GM21515 (cell line): ENCODE results near the gene ARHGEF40.
A peak's percentile ranks its signal among the peaks of the same experiment; 100 is the strongest.

Experiments used
- ATAC-seq: cut with Tn5 transposase; IDR thresholded peaks from one replicate; pipeline ENCODE4 v1.9.1; 2021; ENCODE audit not compliant: unreplicated experiment

The ARHGEF40 gene

GRCh38 chr14:21096978-21097635 lies 27.0 kb downstream of the ARHGEF40 start:
- ATAC-seq = no peak

- no peak for ATAC-seq
Observed at GRCh38 chr14:21097636-21098075, 27.6 kb downstream of the ARHGEF40 start.

GRCh38 chr14:21098076-21098891 lies 28.2 kb downstream of the ARHGEF40 start, which contains the start of gene ZNF219:
Gene ZNF219, minus strand, starts transcription at chr14:21098655. Its CDS starts 5,064 bp downstream, at chr14:21093591.
- ATAC-seq = no peak

GRCh38 chr14:21098892-21099595 lies 28.9 kb downstream of the ARHGEF40 start:
- ATAC-seq = no peak

- ATAC-seq = no peak
Observed at GRCh38 chr14:21099596-21099985, 29.5 kb downstream of the ARHGEF40 start.

- ATAC-seq = no peak
Observed at GRCh38 chr14:21100931-21101330, 30.8 kb downstream of the ARHGEF40 start, which contains the start of gene TMEM253. Gene TMEM253, plus strand, starts transcription at chr14:21101066. Its CDS starts 278 bp downstream, at chr14:21101344.

GRCh38 chr14:21101802-21102413 lies 31.8 kb downstream of the ARHGEF40 start:
- ATAC-seq = no peak

GRCh38 chr14:21102521-21103410 lies 32.7 kb downstream of the ARHGEF40 start:
- no peak for ATAC-seq

- no peak for ATAC-seq
Observed at GRCh38 chr14:21103411-21103709, 33.3 kb downstream of the ARHGEF40 start.

- peak; percentile 94 for ATAC-seq
Observed at GRCh38 chr14:21103710-21104447, 33.8 kb downstream of the ARHGEF40 start.

- ATAC-seq = peak; percentile 40
Observed at GRCh38 chr14:21104448-21105060, 34.5 kb downstream of the ARHGEF40 start.

- ATAC-seq = no peak
Observed at GRCh38 chr14:21105095-21105494, 35.0 kb downstream of the ARHGEF40 start.

GRCh38 chr14:21106176-21106497 lies 36.0 kb downstream of the ARHGEF40 start:
- no peak for ATAC-seq

- no peak for ATAC-seq
Observed at GRCh38 chr14:21106498-21107282, 36.6 kb downstream of the ARHGEF40 start.

GRCh38 chr14:21107283-21107800 lies 37.2 kb downstream of the ARHGEF40 start:
- ATAC-seq = no peak

- no peak for ATAC-seq
Observed at GRCh38 chr14:21108791-21109190, 38.7 kb downstream of the ARHGEF40 start.

- peak; percentile 46 for ATAC-seq
Observed at GRCh38 chr14:21109377-21110138, 39.5 kb downstream of the ARHGEF40 start.
